H1 (cell line): ENCODE data around the gene TSPAN9. TPM values are rescaled to one million over a fixed set of nuclear protein-coding genes. Genes with fewer than 3 reads are reported as not detected.
A peak's percentile ranks its signal among the peaks of the same experiment; 100 is the strongest.

Source experiments
- CTCF ChIP-seq, 3 experiments: IDR thresholded peaks; 1 replicate in 2 of 3; 2 replicates in 1 of 3; pipeline versions ENCODE4 v1.5.1 to v1.6.1; 2011; ENCODE audit warnings: low read length in 3 of 3, mild to moderate bottlenecking in 3 of 3, inconsistent platforms in 2 of 3, low read depth in 1 of 3, moderate library complexity in 1 of 3; ENCODE audit not compliant: insufficient read depth in 1 of 3; ENCODE audit errors: control extremely low read depth in 1 of 3
- polyA plus RNA-seq, 7 experiments: library from polyadenylated mRNA; depleted of rRNA in 3 of 7; stranded (reverse) in 5 of 7; unstranded in 2 of 7; fragments of >200 nt in 5 of 7; fragments of 200-250 nt in 2 of 7; gene quantifications; 1 replicate in 5 of 7; 2 replicates in 1 of 7; 4 replicates in 1 of 7; pipeline versions ENCODE4 v1.2.1 to v1.2.3, GENCODE V29; 2011 to 2013; ENCODE audit warnings: missing spikeins in 2 of 7, mixed read lengths in 2 of 7
- total RNA-seq: library from RNA; stranded (reverse); fragmentation: NEBNext Ultra II Directional; extraction: Animal tissue kit (Norgen Biotek cat#: 25700); gene quantifications from 2 replicates; pipeline ENCODE4 v1.2.1, GENCODE V29; 2021

The TSPAN9 gene
- total and polyA plus RNA-seq, 2 of the 8 experiments (the other 6 are each of a cell fraction or from before 2014, with no cell fraction given), result 11.5 to 29.1 TPM

DNA sequence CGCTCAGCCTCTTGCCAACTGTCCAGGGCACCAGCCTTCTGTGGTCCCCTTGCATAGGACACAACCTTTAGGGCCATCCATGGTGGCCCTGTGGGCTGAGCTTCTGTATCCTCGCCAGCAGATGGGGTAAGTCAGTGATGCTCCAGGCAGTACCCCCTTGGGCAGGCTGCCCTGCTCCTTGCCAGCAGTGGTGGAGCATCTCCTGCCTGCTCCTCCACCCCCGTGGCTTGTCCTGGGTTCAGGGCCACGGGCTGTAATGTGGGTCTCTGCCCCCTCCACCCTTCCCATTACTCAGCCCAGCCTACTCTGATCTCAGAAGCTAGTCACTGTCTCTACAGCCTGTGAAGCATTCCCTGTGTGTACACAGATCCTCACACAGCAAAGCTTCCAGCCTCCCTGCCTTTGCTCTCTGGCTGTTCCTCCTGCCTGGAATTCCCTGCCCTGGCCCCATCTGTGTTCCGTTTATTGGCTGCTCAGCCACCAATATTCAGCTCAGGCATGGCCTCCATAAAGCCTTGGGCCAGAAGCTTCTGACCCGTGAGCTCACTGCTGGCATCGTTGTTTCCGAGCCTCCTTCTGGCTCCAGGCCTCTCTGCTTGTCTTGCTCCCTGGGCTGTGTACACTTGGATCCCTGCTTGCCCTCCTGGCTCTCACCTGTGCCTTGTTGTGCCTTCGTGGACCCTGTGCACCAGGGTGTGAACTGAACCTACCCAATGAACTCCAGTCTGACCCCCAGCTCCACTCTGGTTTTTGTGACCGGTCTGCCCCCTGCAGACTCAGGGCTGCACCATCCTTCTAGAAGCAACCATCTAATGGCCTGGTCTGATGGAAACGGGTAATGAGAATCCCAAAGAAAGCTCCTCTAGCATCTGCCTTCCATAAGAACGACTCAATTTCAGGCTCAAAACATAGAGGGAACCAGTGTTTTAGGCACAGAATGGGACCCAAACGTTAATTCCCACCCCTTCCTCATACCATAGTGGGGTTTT, 236.8 kb downstream of the TSPAN9 start (continued):
- TF ChIP-seq CTCF (IDR thresholded peaks at IDR 0.05; ENCODE audit: control extremely low read depth in 1 of 3, insufficient read depth in 1 of 3, low read depth in 1 of 3, low read length in 3 of 3), result peak in 2 of 3 experiments; percentile 84 to 86; a peak in 3 of 4 replicates
- TF ChIP-seq, all 59 proteins: peak for 4
